ENCODE data around the gene RTP3. TPM values are rescaled to one million over a fixed set of nuclear protein-coding genes. Genes with fewer than 3 reads are reported as not detected.
"Not testable (repeated sequence)": the region's sequence is repeated elsewhere in the genome, so short reads cannot be mapped to it uniquely, and the experiment has no call there.

The RTP3 gene
- total RNA-seq, 1 donor from 2014 or later = not detected

DNA sequence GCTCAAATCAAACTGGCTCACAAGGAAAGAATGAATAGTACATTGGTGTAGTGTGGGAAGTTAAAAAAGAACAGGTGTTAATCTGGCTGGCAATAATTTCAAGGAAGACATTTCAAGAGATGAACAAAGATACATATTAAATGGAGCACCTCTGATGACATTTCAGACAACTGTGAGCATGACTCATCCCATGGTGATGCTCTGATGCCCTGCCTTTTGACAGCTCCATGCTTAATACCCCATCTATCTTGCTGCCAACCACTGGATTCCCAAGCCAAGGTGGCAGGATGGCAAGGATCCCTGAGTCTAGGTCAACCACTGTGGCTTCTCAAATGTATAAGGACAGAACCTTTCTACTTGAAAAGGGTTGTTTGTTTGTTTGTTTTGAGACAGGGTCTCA, 39.0 kb downstream of the RTP3 start:
- Mint-ChIP-seq H3K9me3 (ENCODE audit: unreplicated experiment) (no peaks in the 10 kb centered on the region), H3K4me3 (ENCODE audit: unreplicated experiment) (no peak overlapping the region), H3K27me3 (ENCODE audit: unreplicated experiment) (no peaks in the 10 kb centered on the region), H3K27ac (ENCODE audit: unreplicated experiment) (no peak overlapping the region), H3K36me3 (ENCODE audit: unreplicated experiment) (no peaks in the 10 kb centered on the region), H3K4me1 (ENCODE audit: unreplicated experiment) (peaks cover 7% of the 10 kb centered on the region)
- TF ChIP-seq, protein P1, sequence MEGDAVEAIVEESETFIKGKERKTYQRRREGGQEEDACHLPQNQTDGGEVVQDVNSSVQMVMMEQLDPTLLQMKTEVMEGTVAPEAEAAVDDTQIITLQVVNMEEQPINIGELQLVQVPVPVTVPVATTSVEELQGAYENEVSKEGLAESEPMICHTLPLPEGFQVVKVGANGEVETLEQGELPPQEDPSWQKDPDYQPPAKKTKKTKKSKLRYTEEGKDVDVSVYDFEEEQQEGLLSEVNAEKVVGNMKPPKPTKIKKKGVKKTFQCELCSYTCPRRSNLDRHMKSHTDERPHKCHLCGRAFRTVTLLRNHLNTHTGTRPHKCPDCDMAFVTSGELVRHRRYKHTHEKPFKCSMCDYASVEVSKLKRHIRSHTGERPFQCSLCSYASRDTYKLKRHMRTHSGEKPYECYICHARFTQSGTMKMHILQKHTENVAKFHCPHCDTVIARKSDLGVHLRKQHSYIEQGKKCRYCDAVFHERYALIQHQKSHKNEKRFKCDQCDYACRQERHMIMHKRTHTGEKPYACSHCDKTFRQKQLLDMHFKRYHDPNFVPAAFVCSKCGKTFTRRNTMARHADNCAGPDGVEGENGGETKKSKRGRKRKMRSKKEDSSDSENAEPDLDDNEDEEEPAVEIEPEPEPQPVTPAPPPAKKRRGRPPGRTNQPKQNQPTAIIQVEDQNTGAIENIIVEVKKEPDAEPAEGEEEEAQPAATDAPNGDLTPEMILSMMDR (IDR thresholded peaks at IDR 0.05) = no peak
- no peak for DNase-seq (ENCODE audit: extremely low spot score, unreplicated experiment)

DNA sequence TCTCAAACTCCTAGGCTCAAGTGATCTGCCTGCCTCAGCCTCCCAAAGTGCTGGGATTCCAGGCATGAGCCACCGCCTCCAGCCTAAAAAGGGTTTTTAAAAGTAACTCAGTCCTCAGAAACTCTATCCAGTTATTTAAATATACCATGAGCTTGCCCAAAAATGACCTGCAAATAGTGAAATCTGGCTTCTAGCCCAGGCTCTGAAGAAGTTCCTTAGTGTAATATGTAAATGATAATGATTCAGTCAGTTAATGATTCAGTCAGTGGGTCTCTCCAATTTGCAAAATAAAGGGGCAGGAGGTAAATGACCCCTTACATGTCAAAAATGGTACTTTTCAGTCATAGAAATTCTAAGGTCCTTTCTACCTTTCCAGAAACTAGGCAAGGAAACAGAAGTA, 39.5 kb downstream of the RTP3 start:
- TF ChIP-seq, protein P1 (IDR thresholded peaks at IDR 0.05) = no peak
- no peaks in the 10 kb centered on the region for H3K27me3 Mint-ChIP-seq (ENCODE audit: unreplicated experiment)
- no peaks in the 10 kb centered on the region for H3K36me3 Mint-ChIP-seq (ENCODE audit: unreplicated experiment)
- H3K27ac Mint-ChIP-seq (ENCODE audit: unreplicated experiment) = no peak overlapping the region
- H3K4me3 Mint-ChIP-seq (ENCODE audit: unreplicated experiment) = no peak overlapping the region
- no peaks in the 10 kb centered on the region for H3K9me3 Mint-ChIP-seq (ENCODE audit: unreplicated experiment)
- peaks cover 9% of the 10 kb centered on the region for H3K4me1 Mint-ChIP-seq (ENCODE audit: unreplicated experiment)
- no peak for DNase-seq (ENCODE audit: extremely low spot score, unreplicated experiment)

DNA sequence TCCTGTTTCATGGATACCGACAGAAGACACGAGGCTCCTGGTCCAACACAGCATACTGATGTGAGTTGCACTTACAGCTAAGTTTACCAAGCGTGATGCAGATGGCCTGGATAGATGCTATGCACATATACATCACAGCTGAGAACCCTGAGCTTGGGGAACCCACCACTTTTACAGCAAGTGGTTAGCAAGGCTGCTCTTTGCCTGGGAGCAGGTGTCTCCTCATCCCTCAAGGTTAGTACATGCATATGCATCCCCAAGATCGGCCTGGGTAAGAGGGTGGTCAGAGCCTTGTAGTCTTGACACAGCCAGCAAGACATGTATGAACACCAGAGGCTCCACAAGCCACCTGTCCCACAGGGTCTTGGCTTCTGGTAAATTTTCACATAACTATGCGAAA, 40.0 kb downstream of the RTP3 start:
- no peaks in the 10 kb centered on the region for H3K9me3 Mint-ChIP-seq (ENCODE audit: unreplicated experiment)
- no peaks in the 10 kb centered on the region for H3K36me3 Mint-ChIP-seq (ENCODE audit: unreplicated experiment)
- no peak overlapping the region for H3K4me3 Mint-ChIP-seq (ENCODE audit: unreplicated experiment)
- no peak overlapping the region for H3K27ac Mint-ChIP-seq (ENCODE audit: unreplicated experiment)
- DNase-seq (ENCODE audit: extremely low spot score, unreplicated experiment) = no peak
- peaks cover 14% of the 10 kb centered on the region for H3K4me1 Mint-ChIP-seq (ENCODE audit: unreplicated experiment)
- H3K27me3 Mint-ChIP-seq (ENCODE audit: unreplicated experiment) = no peaks in the 10 kb centered on the region
- TF ChIP-seq, protein P1 (IDR thresholded peaks at IDR 0.05) = no peak

DNA sequence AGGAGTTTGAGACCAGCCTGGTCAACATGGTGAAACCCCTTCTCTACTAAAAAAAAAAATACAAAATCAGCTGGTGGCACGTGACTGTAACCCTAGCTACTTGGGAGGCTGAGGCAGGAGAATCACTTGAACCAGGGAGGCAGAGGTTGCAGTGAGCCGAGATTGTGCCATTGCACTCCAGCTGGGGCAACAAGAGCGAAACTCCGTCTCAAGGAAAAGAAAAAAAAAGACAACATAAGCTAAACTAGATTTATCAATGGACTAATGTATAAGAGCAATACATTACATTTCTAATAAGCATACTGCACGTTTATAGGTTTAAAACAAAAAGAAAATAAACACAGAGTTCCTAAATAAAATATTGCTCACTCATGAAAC, 40.6 kb downstream of the RTP3 start:
- H3K27me3 Mint-ChIP-seq (ENCODE audit: unreplicated experiment); H3K36me3 Mint-ChIP-seq (ENCODE audit: unreplicated experiment); H3K27ac Mint-ChIP-seq (ENCODE audit: unreplicated experiment); H3K9me3 Mint-ChIP-seq (ENCODE audit: unreplicated experiment); DNase-seq (ENCODE audit: extremely low spot score, unreplicated experiment); H3K4me3 Mint-ChIP-seq (ENCODE audit: unreplicated experiment): not testable (repeated sequence)
- H3K4me1 Mint-ChIP-seq (ENCODE audit: unreplicated experiment) = peaks cover 14% of the 10 kb centered on the region

DNA sequence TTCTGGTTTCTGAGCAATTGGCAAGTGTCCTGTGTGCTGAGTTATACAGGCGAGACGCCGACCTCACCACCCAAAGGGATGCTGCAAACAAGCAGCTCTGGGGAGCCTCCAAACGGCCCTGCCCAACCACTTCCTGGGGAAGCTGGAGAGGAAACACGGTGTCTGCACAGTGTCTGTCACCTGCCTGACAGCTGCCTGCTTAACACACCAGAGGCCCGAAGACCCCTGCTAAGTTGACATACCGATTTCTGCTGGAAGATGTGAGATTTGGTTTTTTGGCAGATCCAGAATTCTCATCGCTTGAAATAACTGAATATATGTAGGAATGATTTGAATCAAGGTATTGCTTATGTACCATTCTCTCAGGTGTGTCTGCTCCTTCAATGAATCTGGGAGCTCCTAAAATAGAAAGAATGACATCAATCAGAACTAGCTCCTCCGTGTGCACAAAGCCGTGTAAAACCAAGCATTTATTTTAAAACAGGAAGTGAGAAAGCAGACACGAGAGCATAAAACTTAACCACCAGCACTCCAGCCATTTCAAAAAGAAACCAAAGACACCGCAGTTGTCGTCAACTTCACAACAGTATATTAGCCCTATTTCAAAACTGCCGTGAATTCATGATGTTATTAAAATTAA, 41.1 kb downstream of the RTP3 start:
- Mint-ChIP-seq H3K9me3 (ENCODE audit: unreplicated experiment) (no peaks in the 10 kb centered on the region), H3K27me3 (ENCODE audit: unreplicated experiment) (no peaks in the 10 kb centered on the region), H3K36me3 (ENCODE audit: unreplicated experiment) (no peaks in the 10 kb centered on the region), H3K4me1 (ENCODE audit: unreplicated experiment) (peaks cover 14% of the 10 kb centered on the region), H3K4me3 (ENCODE audit: unreplicated experiment) (no peak overlapping the region), H3K27ac (ENCODE audit: unreplicated experiment) (no peak overlapping the region)
- TF ChIP-seq, protein P1 (IDR thresholded peaks at IDR 0.05) = no peak
- peak; percentile 80 for DNase-seq (ENCODE audit: extremely low spot score, unreplicated experiment)

Measured in osteocyte (in vitro differentiated cells).